KMS-11 (cell line): Measurements from ENCODE around the gene EIF4G1.

ENCODE experiments used
- H2AFZ ChIP-seq: fragments of 200-600 bp; sonication (generic); 2 replicates; pipeline ENCODE4 v1.6.1; 2016; ENCODE audit warnings: antibody characterized with exemption, mixed run types, low read depth
- H3K27ac ChIP-seq: fragments of 200-600 bp; sonication (generic); 2 replicates; pipeline ENCODE4 v1.6.1; 2016; ENCODE audit warnings: mild to moderate bottlenecking, mixed run types
- H3K27me3 ChIP-seq: fragments of 200-600 bp; sonication (generic); 2 replicates; pipeline ENCODE4 v1.6.1; 2017; ENCODE audit warnings: mild to moderate bottlenecking, low read depth, mixed run types, moderate library complexity; ENCODE audit not compliant: insufficient read depth
- H3K36me3 ChIP-seq: fragments of 200-600 bp; sonication (generic); 2 replicates; pipeline ENCODE4 v1.6.1; 2017; ENCODE audit warnings: mild to moderate bottlenecking, mixed run types; ENCODE audit not compliant: insufficient read depth
- H3K4me1 ChIP-seq: fragments of 200-600 bp; sonication (generic); 2 replicates; pipeline ENCODE4 v1.6.1; 2016; ENCODE audit warnings: mild to moderate bottlenecking, low read depth, mixed run types; ENCODE audit not compliant: poor library complexity, severe bottlenecking
- H3K4me2 ChIP-seq: fragments of 200-600 bp; sonication (generic); 2 replicates; pipeline ENCODE4 v1.7.0; 2016; ENCODE audit warnings: mild to moderate bottlenecking, mixed run types
- H3K4me3 ChIP-seq: fragments of 200-600 bp; sonication (generic); IDR thresholded peaks from 2 replicates; pipeline ENCODE4 v1.6.1; 2017; ENCODE audit warnings: low read depth, low read length, mixed read lengths; ENCODE audit not compliant: insufficient read depth
- H3K79me2 ChIP-seq: fragments of 200-600 bp; sonication (generic); 2 replicates; pipeline ENCODE4 v1.6.1; 2016; ENCODE audit warnings: low read depth, mixed run types; ENCODE audit not compliant: insufficient read depth
- H3K9ac ChIP-seq: fragments of 200-600 bp; sonication (generic); 2 replicates; pipeline ENCODE4 v1.6.1; 2016; ENCODE audit warnings: mild to moderate bottlenecking, mixed run types
- H4K20me1 ChIP-seq: fragments of 200-600 bp; sonication (generic); 2 replicates; pipeline ENCODE4 v1.6.1; 2016; ENCODE audit warnings: mild to moderate bottlenecking, mixed run types; ENCODE audit not compliant: insufficient read depth
- CTCF ChIP-seq: fragments of 200-600 bp; sonication (generic); conservative IDR thresholded peaks from 2 replicates; pipeline ENCODE4 v1.6.1; 2017; ENCODE audit warnings: low read depth, mild to moderate bottlenecking, antibody characterized with exemption, low read length, moderate library complexity, mixed read lengths

Gene EIF4G1

GRCh38 chr3:184372296-184372821, 58.0 kb downstream of the EIF4G1 start:
- no peak overlapping the region for H3K27ac ChIP-seq
- peaks cover 36% of the 10 kb centered on the region for H3K27me3 ChIP-seq
- peaks cover 8% of the 10 kb centered on the region for H3K4me1 ChIP-seq
- H3K36me3 ChIP-seq = no peaks in the 10 kb centered on the region
- no peak overlapping the region for H3K4me3 ChIP-seq
- H3K4me2 ChIP-seq = no peak overlapping the region
- H3K9ac ChIP-seq = no peak overlapping the region
- no peak for TF ChIP-seq CTCF
- H2AFZ ChIP-seq = no peak overlapping the region
- H4K20me1 ChIP-seq = no peaks in the 10 kb centered on the region
- H3K79me2 ChIP-seq = no peaks in the 10 kb centered on the region

GRCh38 chr3:184372911-184373310, 58.5 kb downstream of the EIF4G1 start:
- no peak overlapping the region for H3K4me3 ChIP-seq
- H4K20me1 ChIP-seq = no peaks in the 10 kb centered on the region
- TF ChIP-seq CTCF = no peak
- H3K27ac ChIP-seq = no peak overlapping the region
- peaks cover 8% of the 10 kb centered on the region for H3K4me1 ChIP-seq
- peaks cover 41% of the 10 kb centered on the region for H3K27me3 ChIP-seq
- H2AFZ ChIP-seq = no peak overlapping the region
- no peak overlapping the region for H3K4me2 ChIP-seq
- no peaks in the 10 kb centered on the region for H3K36me3 ChIP-seq
- H3K9ac ChIP-seq = no peak overlapping the region
- no peaks in the 10 kb centered on the region for H3K79me2 ChIP-seq

GRCh38 chr3:184373422-184373821, 59.0 kb downstream of the EIF4G1 start:
- H4K20me1 ChIP-seq = no peaks in the 10 kb centered on the region
- no peaks in the 10 kb centered on the region for H3K36me3 ChIP-seq
- H2AFZ ChIP-seq = no peak overlapping the region
- peaks cover 46% of the 10 kb centered on the region for H3K27me3 ChIP-seq
- peaks cover 8% of the 10 kb centered on the region for H3K4me1 ChIP-seq
- no peak overlapping the region for H3K4me3 ChIP-seq
- no peak overlapping the region for H3K27ac ChIP-seq
- no peak overlapping the region for H3K4me2 ChIP-seq
- no peaks in the 10 kb centered on the region for H3K79me2 ChIP-seq
- H3K9ac ChIP-seq = no peak overlapping the region
- TF ChIP-seq CTCF = no peak

- TF ChIP-seq CTCF = no peak
- no peak overlapping the region for H3K27ac ChIP-seq
- H3K4me1 ChIP-seq = peaks cover 8% of the 10 kb centered on the region
These were observed 61.5 kb downstream of the EIF4G1 start for GRCh38 chr3:184375747-184376461.

More at GRCh38 chr3:184375747-184376461, 61.5 kb downstream of the EIF4G1 start:
- Histone ChIP-seq H2AFZ (no peak overlapping the region), H3K79me2 (no peaks in the 10 kb centered on the region), H3K36me3 (no peaks in the 10 kb centered on the region), H3K27me3 (peaks cover 65% of the 10 kb centered on the region), H3K4me2 (no peak overlapping the region), H3K4me3 (no peak overlapping the region), H3K9ac (no peak overlapping the region), H4K20me1 (no peaks in the 10 kb centered on the region)
